SJSA1 (cell line): ENCODE results near the gene THEM5. TPM values are rescaled to one million over a fixed set of nuclear protein-coding genes. Genes with fewer than 3 reads are reported as not detected.
"Not testable (repeated sequence)": the region's sequence is repeated elsewhere in the genome, so short reads cannot be mapped to it uniquely, and the experiment has no call there.

Experiments
- DNase-seq, 2 experiments: peaks; one replicate each; pipeline ENCODE4 v3.0.0-alpha.2; 2015 to 2020; ENCODE audit warnings: low spot score in 2 of 2, low read depth in 1 of 2
- H3K27ac ChIP-seq: fragments of 250-450 bp; sonication (Bioruptor Pico); 2 replicates; pipeline ENCODE4 v1.5.1; 2020; ENCODE audit warnings: mild to moderate bottlenecking, moderate library complexity
- H3K27me3 ChIP-seq: fragments of 250-450 bp; sonication (Bioruptor Pico); replicated peaks from 2 replicates; pipeline ENCODE4 v1.5.1; 2020; ENCODE audit warnings: mild to moderate bottlenecking, moderate library complexity
- H3K36me3 ChIP-seq: fragments of 250-450 bp; sonication (Bioruptor Pico); 2 replicates; pipeline ENCODE4 v1.5.1; 2020; ENCODE audit warnings: mild to moderate bottlenecking
- H3K4me1 ChIP-seq: fragments of 250-450 bp; sonication (Bioruptor Pico); replicated peaks from 2 replicates; pipeline ENCODE4 v1.6.1; 2021; ENCODE audit warnings: mild to moderate bottlenecking
- H3K4me3 ChIP-seq: fragments of 250-450 bp; sonication (Bioruptor Pico); 2 replicates; pipeline ENCODE4 v1.5.1; 2020; ENCODE audit warnings: mild to moderate bottlenecking
- H3K9me3 ChIP-seq: fragments of 250-450 bp; sonication (Bioruptor Pico); replicated peaks from 2 replicates; pipeline ENCODE4 v1.5.1; 2020; ENCODE audit warnings: mild to moderate bottlenecking
- total RNA-seq: library from RNA; depleted of rRNA; stranded (reverse); fragments of >200 nt; shearing (Covaris generic); gene quantifications from 2 replicates; pipeline ENCODE4 v1.2.3, GENCODE V29; 2014

THEM5 gene
- total RNA-seq, 1 experiment from 2014 or later = not detected

DNA sequence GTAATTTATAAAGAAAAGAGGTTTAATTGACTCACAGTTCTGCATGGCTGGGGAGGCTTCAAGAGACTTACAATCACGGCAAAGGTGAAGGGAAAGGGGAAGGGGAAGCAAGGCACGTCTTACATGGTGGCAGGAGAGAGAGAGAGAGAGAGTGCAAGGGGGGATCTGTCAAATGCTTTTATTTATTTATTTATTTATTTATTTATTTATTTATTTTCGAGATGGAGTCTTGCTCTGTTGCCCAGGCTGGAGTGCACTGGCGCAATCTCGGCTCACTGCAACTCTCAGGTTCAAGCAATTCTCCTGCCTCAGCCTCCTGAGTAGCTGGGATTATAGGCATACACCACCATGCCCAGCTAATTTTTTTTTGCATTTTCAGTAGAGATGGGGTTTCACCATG lies 29.4 kb upstream of the THEM5 start:
- DNase-seq = not testable (repeated sequence)

DNA sequence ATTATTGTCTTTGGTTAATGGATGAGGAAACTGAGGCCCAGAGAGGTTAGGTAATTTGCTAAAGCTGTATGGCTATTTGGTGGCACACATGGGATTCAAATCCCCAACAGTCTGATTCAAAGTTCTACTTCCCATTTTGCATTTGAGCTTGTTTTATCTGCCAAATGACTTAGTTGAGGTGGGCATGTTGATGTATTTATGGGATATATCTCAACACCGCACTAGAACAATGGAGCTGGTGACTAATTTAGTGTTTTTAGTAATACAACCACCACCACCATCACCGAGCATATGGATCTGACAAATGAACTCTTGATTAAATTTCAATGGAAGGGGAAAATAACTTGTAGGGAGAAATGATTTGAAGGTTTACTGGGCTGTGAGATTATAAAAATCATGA lies 29.0 kb upstream of the THEM5 start:
- Histone ChIP-seq H3K27me3 (no peaks in the 10 kb centered on the region), H3K27ac (no peak overlapping the region), H3K4me1 (no peaks in the 10 kb centered on the region), H3K4me3 (no peak overlapping the region), H3K9me3 (no peaks in the 10 kb centered on the region), H3K36me3 (peaks cover 9% of the 10 kb centered on the region)
- no peak for DNase-seq

More for the DNA sequence above, 29.4 kb upstream of the THEM5 start:
- H3K9me3 ChIP-seq, H3K27me3 ChIP-seq, H3K36me3 ChIP-seq, H3K4me1 ChIP-seq, H3K4me3 ChIP-seq, H3K27ac ChIP-seq: not testable (repeated sequence)

DNA sequence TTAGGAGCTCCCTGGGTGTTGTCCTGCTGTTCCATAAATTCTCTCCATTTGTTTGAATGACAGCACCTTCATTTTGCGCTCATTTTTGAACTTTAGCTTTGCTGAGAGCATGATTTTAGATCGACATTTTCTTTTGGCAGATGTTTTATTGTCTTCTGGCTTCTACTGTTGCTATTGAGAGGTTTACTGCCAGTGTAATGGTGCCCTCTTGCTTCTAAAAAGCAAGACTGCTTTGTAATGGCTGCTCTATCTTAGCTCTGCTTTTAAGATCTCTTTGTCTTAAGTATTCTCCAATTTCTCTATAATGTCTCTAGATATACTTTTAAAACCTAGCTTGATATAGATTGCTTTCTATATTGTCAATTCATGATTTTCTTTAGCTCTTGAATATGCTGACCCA lies 28.0 kb upstream of the THEM5 start:
- Histone ChIP-seq H3K4me1 (no peaks in the 10 kb centered on the region), H3K36me3 (peaks cover 13% of the 10 kb centered on the region), H3K27me3 (no peaks in the 10 kb centered on the region), H3K9me3 (no peaks in the 10 kb centered on the region), H3K27ac (no peak overlapping the region), H3K4me3 (no peak overlapping the region)
- no peak for DNase-seq

DNA sequence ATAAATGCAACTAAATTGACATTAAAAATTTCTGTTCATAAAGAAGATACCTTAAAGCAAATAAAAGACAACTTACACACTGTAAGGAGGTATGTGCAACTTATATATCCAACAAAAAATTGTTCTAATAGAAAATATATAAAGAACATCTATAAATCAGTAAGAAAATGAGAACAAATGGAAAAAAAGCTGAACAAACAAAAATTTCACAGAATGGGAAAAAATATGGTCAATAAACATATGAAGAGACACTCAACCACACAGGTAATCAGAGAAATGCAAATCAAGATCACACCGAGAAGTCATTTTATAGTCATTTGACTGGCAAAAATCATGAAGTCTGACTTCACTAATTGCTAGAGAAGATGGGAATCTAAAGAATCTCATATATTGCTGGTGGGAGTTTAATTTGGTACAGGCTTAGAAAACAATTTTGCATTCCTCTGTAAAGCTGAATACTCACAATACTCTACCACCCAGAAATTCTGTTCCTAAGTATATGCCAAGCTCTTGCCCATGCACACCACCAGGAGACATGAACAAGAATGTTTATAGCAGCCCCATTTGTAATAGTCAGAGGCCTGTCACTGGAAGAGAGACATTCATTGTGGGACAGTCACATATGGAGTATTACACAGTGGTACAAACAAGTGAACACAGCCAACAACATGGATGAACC lies 22.0 kb upstream of the THEM5 start:
- DNase-seq = no peak
- Histone ChIP-seq H3K4me1 (no peaks in the 10 kb centered on the region), H3K4me3 (no peak overlapping the region)

DNA sequence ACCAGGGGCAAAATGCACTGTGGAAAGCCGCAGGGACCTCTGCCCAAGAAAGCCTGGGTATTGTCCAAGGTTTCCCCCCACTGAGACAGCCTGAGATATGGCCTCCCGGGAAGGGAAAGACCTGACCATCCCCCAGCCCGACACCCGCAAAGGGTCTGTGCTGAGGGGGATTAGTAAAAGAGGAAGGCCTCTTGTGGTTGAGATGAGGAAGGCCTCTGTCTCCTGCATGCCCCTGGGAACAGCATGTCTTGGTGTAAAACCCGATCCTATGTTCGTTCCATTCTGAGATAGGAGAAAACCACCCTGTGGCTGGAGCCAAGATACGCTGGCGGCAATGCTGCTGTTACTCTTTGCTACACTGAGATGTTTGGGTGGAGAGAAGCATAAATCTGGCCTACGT lies 19.3 kb upstream of the THEM5 start:
- not testable (repeated sequence) for H3K27me3 ChIP-seq, DNase-seq, H3K4me1 ChIP-seq, H3K9me3 ChIP-seq, H3K4me3 ChIP-seq, H3K27ac ChIP-seq
- H3K36me3 ChIP-seq = peaks cover 12% of the 10 kb centered on the region; the same call in 1 of the 2 replicates

More for the DNA sequence above, 22.0 kb upstream of the THEM5 start:
- Histone ChIP-seq H3K9me3 (no peaks in the 10 kb centered on the region), H3K27me3 (no peaks in the 10 kb centered on the region), H3K36me3 (peaks cover 12% of the 10 kb centered on the region; the same call in 1 of the 2 replicates), H3K27ac (no peak overlapping the region)

DNA sequence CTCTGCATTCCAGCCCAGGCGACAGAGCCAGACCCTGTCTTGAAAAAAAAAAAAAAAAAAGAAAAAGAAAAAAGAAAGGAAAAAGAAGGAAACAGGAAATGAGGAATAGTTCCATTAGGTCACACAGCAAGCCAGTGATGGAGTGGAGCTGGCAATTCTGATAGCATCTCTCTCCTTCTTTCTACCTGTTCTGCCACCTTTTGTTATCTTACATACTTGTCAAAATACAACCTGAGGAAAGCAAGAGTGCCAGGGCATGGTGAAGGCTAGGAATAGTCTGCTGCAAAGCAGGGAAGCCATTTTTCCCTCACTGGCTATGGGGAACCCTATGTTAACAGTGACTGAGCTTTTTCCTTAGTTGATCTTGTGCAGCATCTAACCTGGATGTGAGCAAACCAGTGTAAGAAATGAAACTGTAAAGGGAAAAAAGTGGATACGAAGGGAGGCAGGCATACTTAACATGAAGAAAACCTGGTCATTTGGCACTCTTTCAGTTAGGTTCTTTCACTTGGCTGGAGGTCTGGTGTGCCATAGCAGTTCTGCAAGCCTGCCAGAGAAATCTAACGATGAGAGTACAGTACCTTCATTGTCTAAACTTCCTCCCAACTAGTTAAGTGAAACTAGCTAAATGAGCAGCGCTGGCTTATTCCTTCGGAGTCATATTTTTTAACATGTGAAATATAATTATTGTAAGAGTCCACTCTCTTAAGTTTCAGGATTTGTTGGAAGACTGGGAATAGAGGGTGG lies 17.9 kb upstream of the THEM5 start:
- Histone ChIP-seq H3K36me3 (peaks cover 8% of the 10 kb centered on the region; the same call in 1 of the 2 replicates), H3K27me3 (no peaks in the 10 kb centered on the region), H3K4me3 (no peak overlapping the region), H3K27ac (no peak overlapping the region), H3K9me3 (no peaks in the 10 kb centered on the region), H3K4me1 (peaks cover 11% of the 10 kb centered on the region)
- no peak for DNase-seq

DNA sequence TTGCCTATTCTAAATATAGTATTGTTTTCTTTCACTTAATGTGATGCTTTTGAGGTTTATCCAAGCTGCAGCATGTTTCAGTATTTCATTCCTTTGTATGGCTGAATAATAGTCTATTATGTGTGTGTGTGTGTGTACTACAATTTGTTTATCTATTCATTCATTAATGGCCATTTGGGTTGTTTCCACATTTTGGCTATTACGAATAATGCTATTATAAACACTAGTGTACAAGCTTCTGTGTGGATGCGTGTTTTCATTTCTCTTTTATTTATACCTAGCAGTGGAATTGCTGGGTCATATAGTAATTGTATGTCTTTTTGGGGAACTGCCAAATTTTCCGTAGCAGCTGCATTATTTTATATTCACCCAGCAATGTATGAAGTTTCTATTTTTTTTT lies 15.0 kb upstream of the THEM5 start:
- no peaks in the 10 kb centered on the region for H3K27me3 ChIP-seq
- DNase-seq = no peak
- no peak overlapping the region for H3K4me3 ChIP-seq
- H3K4me1 ChIP-seq = peaks cover 11% of the 10 kb centered on the region
- no peaks in the 10 kb centered on the region for H3K9me3 ChIP-seq
- no peak overlapping the region for H3K27ac ChIP-seq
- H3K36me3 ChIP-seq = no peaks in the 10 kb centered on the region; the same call in 1 of the 2 replicates

DNA sequence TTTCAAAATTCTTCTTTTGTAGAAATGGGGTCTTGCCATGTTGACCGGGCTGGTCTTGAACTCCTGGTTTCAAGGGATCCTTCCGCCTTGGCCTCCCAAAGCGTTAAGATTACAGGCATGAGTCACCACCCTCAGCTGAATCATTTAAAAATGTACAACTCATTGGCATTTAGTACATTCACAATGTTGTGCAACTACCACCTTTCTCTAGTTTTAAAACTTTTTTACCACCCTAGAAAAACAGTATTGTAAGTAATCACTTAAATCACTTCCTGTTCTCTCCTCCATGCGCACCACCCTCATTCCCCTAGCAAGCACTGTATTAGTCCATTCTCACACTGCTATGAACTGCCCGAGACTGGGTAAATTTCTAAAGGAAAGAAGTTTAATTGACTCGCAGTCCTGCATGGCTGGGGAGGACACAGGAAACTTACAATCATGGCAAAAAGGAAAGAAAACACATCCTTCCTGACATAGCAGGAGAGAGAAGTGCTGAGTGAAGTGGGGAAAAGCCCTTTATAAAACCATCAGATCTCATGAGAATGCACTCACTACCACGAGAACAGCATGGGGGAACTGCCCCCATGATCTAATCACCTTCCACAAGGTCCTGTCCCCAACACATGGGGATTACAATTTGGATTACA lies 14.4 kb upstream of the THEM5 start:
- peaks cover 11% of the 10 kb centered on the region for H3K4me1 ChIP-seq
- H3K9me3 ChIP-seq = no peaks in the 10 kb centered on the region
- peak overlapping the region; percentile 30; the same call in 1 of the 2 replicates for H3K27ac ChIP-seq
- no peaks in the 10 kb centered on the region for H3K27me3 ChIP-seq
- H3K36me3 ChIP-seq = no peaks in the 10 kb centered on the region; the same call in 1 of the 2 replicates
- no peak overlapping the region for H3K4me3 ChIP-seq
- peak in 1 of 2 experiments; percentile 26 for DNase-seq

DNA sequence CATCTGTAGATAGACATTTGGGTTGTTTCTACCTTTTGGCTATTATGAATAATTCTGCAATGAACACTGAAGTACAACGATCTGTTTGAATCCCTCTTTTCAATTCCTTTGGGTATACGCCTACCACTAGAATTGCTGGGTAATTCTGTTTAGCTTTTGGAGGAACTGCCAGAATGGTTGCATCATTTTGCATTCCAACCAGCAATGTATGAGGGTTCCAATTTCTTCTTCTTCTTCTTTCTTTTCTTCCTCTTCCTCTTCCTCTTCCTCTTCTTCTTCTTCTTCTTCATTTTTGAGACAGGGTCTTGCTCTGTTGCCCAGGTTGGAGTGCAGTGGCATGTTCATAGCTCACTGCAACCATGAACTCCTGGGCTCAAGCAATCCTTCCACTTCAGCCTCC lies 13.8 kb upstream of the THEM5 start:
- Histone ChIP-seq H3K4me1 (peaks cover 11% of the 10 kb centered on the region), H3K27me3 (no peaks in the 10 kb centered on the region), H3K9me3 (no peaks in the 10 kb centered on the region), H3K4me3 (no peak overlapping the region), H3K27ac (peak overlapping the region; percentile 30; the same call in 1 of the 2 replicates), H3K36me3 (no peaks in the 10 kb centered on the region; the same call in 1 of the 2 replicates)
- no peak for DNase-seq

DNA sequence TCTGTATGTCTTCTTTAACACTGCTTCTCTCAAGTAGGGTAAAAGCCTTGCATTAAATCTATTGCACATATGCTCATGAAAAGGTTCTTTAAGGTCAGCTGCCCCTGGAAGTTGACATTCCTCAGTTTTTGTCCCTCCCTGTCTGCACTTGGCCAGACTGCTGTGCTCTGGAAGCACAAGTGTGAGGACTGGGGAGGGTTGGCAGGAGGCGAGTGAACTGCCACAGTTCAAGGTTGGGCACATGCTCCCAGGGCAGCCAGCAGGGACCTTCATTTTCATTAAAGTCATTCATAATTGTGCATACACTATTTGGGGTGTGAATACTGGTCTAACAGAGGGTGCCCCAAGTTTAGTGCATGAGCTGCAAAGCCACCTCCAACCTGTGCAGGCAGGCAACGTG lies 10.9 kb upstream of the THEM5 start:
- no peak overlapping the region for H3K27ac ChIP-seq
- no peaks in the 10 kb centered on the region for H3K9me3 ChIP-seq
- no peaks in the 10 kb centered on the region for H3K36me3 ChIP-seq
- no peaks in the 10 kb centered on the region for H3K27me3 ChIP-seq
- peaks cover 16% of the 10 kb centered on the region for H3K4me1 ChIP-seq
- DNase-seq = no peak
- no peak overlapping the region for H3K4me3 ChIP-seq

DNA sequence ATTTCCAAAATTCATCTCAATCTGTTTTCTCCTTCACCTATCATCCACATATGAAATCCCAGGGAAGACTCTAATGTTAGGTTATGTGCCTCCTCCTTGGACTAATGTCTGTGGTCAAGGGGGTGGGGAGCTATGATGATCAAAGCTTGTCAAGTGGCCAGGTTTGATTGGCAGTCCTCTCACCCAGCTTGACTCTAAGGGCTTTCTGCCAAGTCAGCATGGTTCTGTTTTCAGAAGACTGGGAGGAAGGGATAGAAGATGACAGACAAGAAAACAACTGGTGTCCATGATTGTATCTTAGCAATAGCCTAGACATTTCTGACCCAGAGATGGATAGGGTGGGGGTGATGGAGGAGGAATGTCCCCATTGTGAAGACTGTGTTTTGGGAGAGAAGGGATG lies 9.1 kb upstream of the THEM5 start:
- H3K4me1 ChIP-seq = peaks cover 24% of the 10 kb centered on the region
- no peak for DNase-seq
- no peaks in the 10 kb centered on the region for H3K9me3 ChIP-seq
- H3K27ac ChIP-seq = no peak overlapping the region
- no peaks in the 10 kb centered on the region for H3K36me3 ChIP-seq
- no peaks in the 10 kb centered on the region for H3K27me3 ChIP-seq
- no peak overlapping the region for H3K4me3 ChIP-seq

DNA sequence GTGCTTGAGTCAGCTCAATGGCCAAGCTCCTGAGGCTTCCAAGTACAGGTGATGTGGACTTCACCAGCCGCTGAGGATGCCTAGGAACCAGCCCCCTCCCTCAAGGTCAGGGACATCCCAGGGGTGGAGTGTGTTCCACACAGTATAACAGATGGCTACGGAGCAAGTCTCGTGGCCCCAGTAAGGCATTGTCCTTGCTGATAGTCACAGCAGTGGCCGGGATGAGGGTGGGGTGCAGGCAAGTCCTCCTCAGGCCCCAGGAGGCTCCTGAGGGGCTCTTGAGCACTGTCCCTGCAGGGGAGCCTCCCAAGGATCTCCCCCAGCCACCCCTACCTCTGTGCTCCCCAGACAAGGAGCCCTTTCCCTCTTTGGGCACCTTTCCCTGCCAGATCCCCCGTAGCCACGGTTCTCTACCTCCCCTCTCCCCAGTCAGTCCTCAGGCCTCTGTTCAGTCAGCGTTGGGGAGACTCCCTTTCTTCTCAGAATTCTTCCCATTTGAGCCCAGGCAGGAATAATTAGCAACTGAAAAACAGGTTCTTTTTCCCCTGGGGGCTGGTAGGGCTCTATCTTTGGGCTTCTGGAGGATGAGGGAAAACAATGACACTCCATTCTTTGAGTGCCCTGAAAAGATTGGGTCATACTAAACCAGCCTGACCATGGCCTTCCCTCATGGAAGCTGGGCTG lies 7.1 kb upstream of the THEM5 start:
- no peaks in the 10 kb centered on the region for H3K9me3 ChIP-seq
- no peak overlapping the region for H3K4me3 ChIP-seq
- H3K4me1 ChIP-seq = peaks cover 29% of the 10 kb centered on the region
- no peaks in the 10 kb centered on the region for H3K27me3 ChIP-seq
- H3K36me3 ChIP-seq = no peaks in the 10 kb centered on the region
- H3K27ac ChIP-seq = no peak overlapping the region
- no peak for DNase-seq

DNA sequence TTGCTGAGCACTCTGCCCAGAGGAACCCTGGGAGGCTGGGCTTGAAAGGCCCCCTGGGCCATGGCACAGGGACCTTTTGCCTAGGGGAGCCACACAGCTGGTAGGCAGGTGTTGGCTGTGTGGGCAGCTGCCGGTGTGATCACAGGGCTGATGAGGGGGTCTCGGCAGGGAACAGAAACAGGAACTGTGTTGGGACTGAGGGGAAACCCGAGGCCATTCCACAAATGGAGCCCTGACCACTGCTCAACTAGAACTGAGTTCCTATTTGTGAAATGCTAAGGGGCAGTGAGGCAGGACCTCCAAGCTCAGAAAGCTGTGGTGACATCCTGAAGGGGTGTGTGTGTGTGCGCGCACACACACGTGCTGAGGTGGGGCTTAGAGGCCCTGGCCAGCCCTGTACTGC lies 6.4 kb upstream of the THEM5 start:
- no peak for DNase-seq
- no peaks in the 10 kb centered on the region for H3K36me3 ChIP-seq
- no peaks in the 10 kb centered on the region for H3K27me3 ChIP-seq
- no peaks in the 10 kb centered on the region for H3K9me3 ChIP-seq
- H3K4me3 ChIP-seq = no peak overlapping the region
- H3K4me1 ChIP-seq = peaks cover 30% of the 10 kb centered on the region
- H3K27ac ChIP-seq = no peak overlapping the region
